ENCODE data around the gene TRIO.

- TF ChIP-seq POLR2A (IDR thresholded peaks at IDR 0.05): no peak
- TF ChIP-seq, protein P1, sequence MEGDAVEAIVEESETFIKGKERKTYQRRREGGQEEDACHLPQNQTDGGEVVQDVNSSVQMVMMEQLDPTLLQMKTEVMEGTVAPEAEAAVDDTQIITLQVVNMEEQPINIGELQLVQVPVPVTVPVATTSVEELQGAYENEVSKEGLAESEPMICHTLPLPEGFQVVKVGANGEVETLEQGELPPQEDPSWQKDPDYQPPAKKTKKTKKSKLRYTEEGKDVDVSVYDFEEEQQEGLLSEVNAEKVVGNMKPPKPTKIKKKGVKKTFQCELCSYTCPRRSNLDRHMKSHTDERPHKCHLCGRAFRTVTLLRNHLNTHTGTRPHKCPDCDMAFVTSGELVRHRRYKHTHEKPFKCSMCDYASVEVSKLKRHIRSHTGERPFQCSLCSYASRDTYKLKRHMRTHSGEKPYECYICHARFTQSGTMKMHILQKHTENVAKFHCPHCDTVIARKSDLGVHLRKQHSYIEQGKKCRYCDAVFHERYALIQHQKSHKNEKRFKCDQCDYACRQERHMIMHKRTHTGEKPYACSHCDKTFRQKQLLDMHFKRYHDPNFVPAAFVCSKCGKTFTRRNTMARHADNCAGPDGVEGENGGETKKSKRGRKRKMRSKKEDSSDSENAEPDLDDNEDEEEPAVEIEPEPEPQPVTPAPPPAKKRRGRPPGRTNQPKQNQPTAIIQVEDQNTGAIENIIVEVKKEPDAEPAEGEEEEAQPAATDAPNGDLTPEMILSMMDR (IDR thresholded peaks at IDR 0.05): no peak
- no peak for TF ChIP-seq POLR2AphosphoS5 (IDR thresholded peaks at IDR 0.05)
- no peak for TF ChIP-seq EP300 (IDR thresholded peaks at IDR 0.05)
Observed at GRCh38 chr5:14455814-14456321, 312.7 kb downstream of the TRIO start.

All from upper lobe of left lung (tissue), 4 donors.